Lower leg skin (tissue), 4 donors: Measurements from ENCODE around the gene KRT75. TPM values are rescaled to one million over a fixed set of nuclear protein-coding genes. Genes with fewer than 3 reads are reported as not detected.

ENCODE experiments used
- DNase-seq, 2 donors: peaks; one replicate each; pipeline ENCODE4 v3.0.0-alpha.2; 2019; ENCODE audit warnings: low spot score in 2 of 2
- H3K4me3 ChIP-seq: fragments of 200-600 bp; sonication (generic); 2 replicates; pipeline ENCODE4 v1.5.1; 2017; ENCODE audit warnings: mild to moderate bottlenecking, low read depth; ENCODE audit not compliant: poor library complexity, severe bottlenecking
- CTCF ChIP-seq, 3 donors: fragments of 450-650 bp; IDR thresholded peaks; one replicate each; pipeline ENCODE4 v1.5.1; 2016; ENCODE audit warnings: antibody characterized with exemption in 3 of 3, mild to moderate bottlenecking in 3 of 3, moderate library complexity in 2 of 3
- POLR2A ChIP-seq, 2 donors: fragments of 450-650 bp; IDR thresholded peaks; one replicate each; pipeline ENCODE4 v1.6.1; 2016 to 2017; ENCODE audit warnings: antibody characterized with exemption in 2 of 2, mild to moderate bottlenecking in 1 of 2, moderate library complexity in 1 of 2
- WGBS, 2 donors: methylation state at CpG; one replicate each; pipeline ENCODE4 v1.1.5; 2018; 5-methylcytosine and 5-hydroxymethylcytosine counted together
- intact Hi-C: fragments of 100-400 bp; cut with DNase I; formaldehyde crosslinking; loops from one replicate; pipeline ENCODE4 v1.15.0; 2023; ENCODE audit warnings: low total_unique reads
- total RNA-seq, 4 donors: library from RNA; depleted of rRNA; stranded (reverse); fragments of >200 nt; gene quantifications; one replicate each; pipeline ENCODE4 v1.1.0, GENCODE V29; 2016

KRT75 gene
- total RNA-seq, result 10 to 100 TPM in 1 of 4 donors, 1 to 10 TPM in 3; 1.6 to 31.9 (median 4.9) TPM

DNA sequence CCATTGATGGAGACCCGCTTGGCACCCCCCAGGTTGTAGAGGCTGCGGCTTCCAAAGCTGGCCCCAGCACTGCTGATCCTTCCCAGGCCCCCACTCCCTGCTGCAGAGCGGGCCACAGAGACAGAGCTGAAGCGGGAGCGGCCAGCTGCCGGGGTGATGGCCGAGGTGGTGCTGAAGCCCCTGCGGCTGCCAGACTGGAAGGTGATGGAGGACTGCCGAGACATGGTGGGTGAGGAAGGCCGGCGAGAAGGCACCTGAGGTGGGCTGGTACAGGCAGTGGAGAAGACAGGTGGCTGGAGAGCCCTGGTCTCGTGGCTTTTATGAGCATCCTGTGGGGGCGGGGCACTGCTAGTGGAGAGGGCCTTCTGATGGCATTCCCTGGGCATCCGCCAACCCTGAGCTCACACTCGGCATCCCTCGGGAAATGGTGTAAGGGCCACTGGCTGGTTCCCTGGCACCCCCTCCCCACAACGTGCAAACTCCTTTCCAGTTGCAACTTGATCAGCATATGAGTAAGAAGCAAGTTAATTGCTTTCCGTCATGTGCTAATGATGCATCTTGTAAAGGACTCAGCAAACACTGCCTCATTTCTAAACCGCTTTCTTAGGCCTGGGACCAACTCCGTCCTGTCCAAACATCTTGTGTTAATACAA lies at the start of gene KRT75:
Gene KRT75, minus strand, starts transcription at position 291 of the 653 bp plus-strand sequence. Its CDS starts 67 bp downstream, at position 224.
- no peak for TF ChIP-seq CTCF (IDR thresholded peaks at IDR 0.05)
- no peak for TF ChIP-seq POLR2A (IDR thresholded peaks at IDR 0.05)
- intact Hi-C loops, result no loop called here
- H3K4me3 ChIP-seq, result no peak within 1 kb of the TSS
- WGBS, 2 donors, result 77 to 80% methylated on average over 19 to 20 of the region's 20 CpGs
- DNase-seq, result peak in 1 of 2 donors; percentile 81

- H3K4me3 ChIP-seq, result no peak overlapping the region
- TF ChIP-seq CTCF (IDR thresholded peaks at IDR 0.05), result no peak
- TF ChIP-seq POLR2A (IDR thresholded peaks at IDR 0.05), result no peak
- WGBS, 2 donors, result 59 to 64% methylated on average over 3 of the region's 3 CpGs
- intact Hi-C loops, result no loop called here
- no peak for DNase-seq
Observed at GRCh38 chr12:52480073-52480472, 45.9 kb upstream of the KRT75 start.

DNA sequence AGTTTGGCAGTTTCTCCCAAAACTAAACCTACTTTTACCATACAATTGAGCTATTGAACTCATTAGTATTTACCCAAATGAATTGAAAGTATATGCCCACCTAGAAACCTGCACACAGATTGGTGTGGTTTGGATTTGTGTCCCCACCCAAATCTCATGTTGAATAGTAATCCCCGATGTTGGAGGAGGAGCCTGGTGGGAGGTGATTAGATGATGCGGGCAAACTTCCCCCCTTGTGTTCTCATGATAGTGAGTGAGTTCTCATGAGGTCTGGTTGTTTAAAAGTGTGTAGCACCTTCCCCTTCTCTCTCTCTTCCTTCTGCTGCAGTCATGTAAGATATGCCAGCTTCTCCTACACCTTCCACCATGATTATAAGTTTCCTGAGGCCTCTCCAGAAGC lies 43.5 kb upstream of the KRT75 start:
- WGBS, 2 donors, result 65 to 96% methylated on average over 2 of the region's 2 CpGs
- intact Hi-C loops, result no loop called here
- TF ChIP-seq POLR2A (IDR thresholded peaks at IDR 0.05) (no peak), CTCF (IDR thresholded peaks at IDR 0.05) (no peak)
- no peak overlapping the region for H3K4me3 ChIP-seq
- DNase-seq, result no peak

GRCh38 chr12:52474212-52474611 lies 40.0 kb upstream of the KRT75 start:
- no peak for TF ChIP-seq POLR2A (IDR thresholded peaks at IDR 0.05)
- TF ChIP-seq CTCF (IDR thresholded peaks at IDR 0.05), result no peak
- WGBS, 2 donors, result 92 to 97% methylated on average over 2 of the region's 2 CpGs
- DNase-seq, result no peak
- no peak overlapping the region for H3K4me3 ChIP-seq
- intact Hi-C loops, result no loop called here

DNA sequence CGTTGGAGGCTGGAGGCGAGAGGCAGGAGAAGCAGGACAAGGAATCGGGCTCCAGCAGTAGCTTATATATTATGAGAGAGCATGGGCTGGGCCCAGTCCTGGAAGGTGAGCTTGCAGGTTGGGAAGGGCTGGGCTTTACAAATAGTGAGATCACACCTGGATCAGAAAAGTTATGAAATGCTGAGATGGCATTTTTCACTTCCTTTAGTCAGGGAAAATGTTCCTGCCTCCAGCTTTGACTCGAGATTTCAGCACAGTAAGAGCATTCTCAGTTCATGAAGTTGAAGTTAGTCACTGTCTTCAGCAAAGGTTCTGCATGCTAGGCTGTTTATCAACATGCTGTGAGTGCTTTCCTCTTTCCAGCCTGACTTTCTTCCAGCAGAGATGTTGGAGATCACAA lies 39.6 kb upstream of the KRT75 start, which contains the start of gene KRT6C:
Gene KRT6C, minus strand, starts transcription at position 38 of the 400 bp plus-strand sequence. CDS start 68 bp downstream, outside the sequence.
- DNase-seq, result no peak
- intact Hi-C loops, result no loop called here
- WGBS, 2 donors, result 49 to 73% methylated on average over 4 of the region's 4 CpGs
- TF ChIP-seq POLR2A (IDR thresholded peaks at IDR 0.05), result no peak
- no peak for TF ChIP-seq CTCF (IDR thresholded peaks at IDR 0.05)
- H3K4me3 ChIP-seq, result no peak within 1 kb of the TSS

GRCh38 chr12:52469853-52470252 lies 35.7 kb upstream of the KRT75 start:
- TF ChIP-seq CTCF (IDR thresholded peaks at IDR 0.05), result no peak
- no peak for TF ChIP-seq POLR2A (IDR thresholded peaks at IDR 0.05)
- no peak for DNase-seq
- no peak overlapping the region for H3K4me3 ChIP-seq
- whole genome bisulfite sequencing, 2 donors, result 73 to 78% methylated on average over 4 of the region's 4 CpGs
- intact Hi-C loops, result no loop called here
